WTC11 (cell line): ENCODE results near the gene TPM2.

ENCODE experiments used
- TCF7 ChIP-seq: sonication (generic); formaldehyde crosslinking; IDR thresholded peaks from 2 replicates; pipeline ENCODE4 v1.8.0; 2022; ENCODE audit warnings: mild to moderate bottlenecking, low read depth, missing genetic modification reagents, moderate library complexity
- ZNF416 ChIP-seq: fragments of 250-450 bp; sonication (Bioruptor Pico); IDR thresholded peaks from 2 replicates; pipeline ENCODE4 v1.9.0; 2021; ENCODE audit warnings: mild to moderate bottlenecking, inconsistent platforms
- TF ChIP-seq, protein P1 (sequence below): sonication (generic); formaldehyde crosslinking; IDR thresholded peaks from 2 replicates; pipeline ENCODE4 v1.8.0; 2022; ENCODE audit warnings: mild to moderate bottlenecking, missing genetic modification reagents
- TF ChIP-seq, protein P2 (sequence below): fragments of 200-600 bp; IDR thresholded peaks from 2 replicates; pipeline ENCODE4 v1.8.0; 2022; ENCODE audit warnings: antibody characterized with exemption
- TF ChIP-seq, protein P3 (sequence below): sonication (generic); formaldehyde crosslinking; IDR thresholded peaks from 2 replicates; pipeline ENCODE4 v1.8.0; 2022; ENCODE audit warnings: mild to moderate bottlenecking, missing genetic modification reagents
- TF ChIP-seq, protein P4 (sequence below): sonication (generic); formaldehyde crosslinking; IDR thresholded peaks from 2 replicates; pipeline ENCODE4 v1.8.1; 2022; ENCODE audit warnings: low read depth, missing genetic modification reagents, borderline replicate concordance

DNA sequence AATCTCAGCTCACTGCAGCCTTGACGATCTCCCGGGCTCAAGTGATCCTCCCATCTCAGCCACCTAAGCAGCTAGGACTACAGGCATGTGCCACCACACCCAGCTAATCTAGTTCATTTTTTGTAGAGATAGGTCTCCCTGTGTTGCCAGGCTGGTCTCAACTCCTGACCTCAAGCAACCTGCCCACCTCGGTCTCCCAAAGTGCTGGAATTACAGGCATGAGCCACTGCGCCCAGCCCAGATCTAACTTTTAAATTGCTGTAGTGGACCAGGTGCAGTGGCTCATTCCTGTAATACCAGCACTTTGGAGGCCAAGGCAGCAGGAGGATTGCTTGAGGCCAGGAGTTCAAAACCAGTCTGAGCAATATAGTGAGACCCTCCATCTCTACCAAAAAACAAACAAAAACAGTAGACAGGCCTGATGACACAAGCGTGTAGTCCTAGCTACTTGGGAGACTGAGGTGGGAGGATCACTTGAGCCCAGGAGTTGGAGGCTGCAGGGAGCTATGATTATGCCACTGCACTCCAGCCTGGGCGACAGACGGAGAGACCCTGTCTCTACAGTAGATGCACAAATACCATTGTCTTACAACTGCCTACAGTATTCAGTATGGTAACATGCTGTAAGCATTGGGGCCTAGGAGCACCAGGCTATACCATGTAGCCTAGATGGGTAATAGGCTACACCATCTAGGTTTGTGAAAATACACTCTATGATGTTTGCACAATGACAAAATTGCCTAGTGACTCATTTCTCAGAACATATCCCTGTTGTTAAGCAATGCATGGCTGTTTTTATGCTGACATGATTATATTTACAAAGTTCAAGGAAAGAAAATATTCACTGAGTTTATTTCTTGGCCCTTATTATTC lies 37.5 kb downstream of the TPM2 start:
- TF ChIP-seq, protein P1, sequence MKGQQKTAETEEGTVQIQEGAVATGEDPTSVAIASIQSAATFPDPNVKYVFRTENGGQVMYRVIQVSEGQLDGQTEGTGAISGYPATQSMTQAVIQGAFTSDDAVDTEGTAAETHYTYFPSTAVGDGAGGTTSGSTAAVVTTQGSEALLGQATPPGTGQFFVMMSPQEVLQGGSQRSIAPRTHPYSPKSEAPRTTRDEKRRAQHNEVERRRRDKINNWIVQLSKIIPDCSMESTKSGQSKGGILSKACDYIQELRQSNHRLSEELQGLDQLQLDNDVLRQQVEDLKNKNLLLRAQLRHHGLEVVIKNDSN = no peak
- no peak for TF ChIP-seq ZNF416
- TF ChIP-seq, protein P2, sequence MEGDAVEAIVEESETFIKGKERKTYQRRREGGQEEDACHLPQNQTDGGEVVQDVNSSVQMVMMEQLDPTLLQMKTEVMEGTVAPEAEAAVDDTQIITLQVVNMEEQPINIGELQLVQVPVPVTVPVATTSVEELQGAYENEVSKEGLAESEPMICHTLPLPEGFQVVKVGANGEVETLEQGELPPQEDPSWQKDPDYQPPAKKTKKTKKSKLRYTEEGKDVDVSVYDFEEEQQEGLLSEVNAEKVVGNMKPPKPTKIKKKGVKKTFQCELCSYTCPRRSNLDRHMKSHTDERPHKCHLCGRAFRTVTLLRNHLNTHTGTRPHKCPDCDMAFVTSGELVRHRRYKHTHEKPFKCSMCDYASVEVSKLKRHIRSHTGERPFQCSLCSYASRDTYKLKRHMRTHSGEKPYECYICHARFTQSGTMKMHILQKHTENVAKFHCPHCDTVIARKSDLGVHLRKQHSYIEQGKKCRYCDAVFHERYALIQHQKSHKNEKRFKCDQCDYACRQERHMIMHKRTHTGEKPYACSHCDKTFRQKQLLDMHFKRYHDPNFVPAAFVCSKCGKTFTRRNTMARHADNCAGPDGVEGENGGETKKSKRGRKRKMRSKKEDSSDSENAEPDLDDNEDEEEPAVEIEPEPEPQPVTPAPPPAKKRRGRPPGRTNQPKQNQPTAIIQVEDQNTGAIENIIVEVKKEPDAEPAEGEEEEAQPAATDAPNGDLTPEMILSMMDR = no peak
- TF ChIP-seq, protein P3, sequence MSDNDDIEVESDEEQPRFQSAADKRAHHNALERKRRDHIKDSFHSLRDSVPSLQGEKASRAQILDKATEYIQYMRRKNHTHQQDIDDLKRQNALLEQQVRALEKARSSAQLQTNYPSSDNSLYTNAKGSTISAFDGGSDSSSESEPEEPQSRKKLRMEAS = no peak
- TF ChIP-seq, protein P4, sequence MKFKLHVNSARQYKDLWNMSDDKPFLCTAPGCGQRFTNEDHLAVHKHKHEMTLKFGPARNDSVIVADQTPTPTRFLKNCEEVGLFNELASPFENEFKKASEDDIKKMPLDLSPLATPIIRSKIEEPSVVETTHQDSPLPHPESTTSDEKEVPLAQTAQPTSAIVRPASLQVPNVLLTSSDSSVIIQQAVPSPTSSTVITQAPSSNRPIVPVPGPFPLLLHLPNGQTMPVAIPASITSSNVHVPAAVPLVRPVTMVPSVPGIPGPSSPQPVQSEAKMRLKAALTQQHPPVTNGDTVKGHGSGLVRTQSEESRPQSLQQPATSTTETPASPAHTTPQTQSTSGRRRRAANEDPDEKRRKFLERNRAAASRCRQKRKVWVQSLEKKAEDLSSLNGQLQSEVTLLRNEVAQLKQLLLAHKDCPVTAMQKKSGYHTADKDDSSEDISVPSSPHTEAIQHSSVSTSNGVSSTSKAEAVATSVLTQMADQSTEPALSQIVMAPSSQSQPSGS = no peak
- TF ChIP-seq TCF7 (CRISPR knock-in tag) = no peak
